Activated T-helper 1 cell treated with anti-CD3 and anti-CD28 coated beads, Interleukin-2, amount 50 U/mL, for 16 hours (primary cell): ENCODE data around the gene SMC1A.
"Not testable (repeated sequence)": the region's sequence is repeated elsewhere in the genome, so short reads cannot be mapped to it uniquely, and the experiment has no call there.

Experiments used
- DNase-seq, 2 donors: peaks; one replicate each; pipeline ENCODE4 v3.0.0-alpha.2; 2020; ENCODE audit warnings: low read depth in 1 of 2, low spot score in 1 of 2

Gene SMC1A

DNA sequence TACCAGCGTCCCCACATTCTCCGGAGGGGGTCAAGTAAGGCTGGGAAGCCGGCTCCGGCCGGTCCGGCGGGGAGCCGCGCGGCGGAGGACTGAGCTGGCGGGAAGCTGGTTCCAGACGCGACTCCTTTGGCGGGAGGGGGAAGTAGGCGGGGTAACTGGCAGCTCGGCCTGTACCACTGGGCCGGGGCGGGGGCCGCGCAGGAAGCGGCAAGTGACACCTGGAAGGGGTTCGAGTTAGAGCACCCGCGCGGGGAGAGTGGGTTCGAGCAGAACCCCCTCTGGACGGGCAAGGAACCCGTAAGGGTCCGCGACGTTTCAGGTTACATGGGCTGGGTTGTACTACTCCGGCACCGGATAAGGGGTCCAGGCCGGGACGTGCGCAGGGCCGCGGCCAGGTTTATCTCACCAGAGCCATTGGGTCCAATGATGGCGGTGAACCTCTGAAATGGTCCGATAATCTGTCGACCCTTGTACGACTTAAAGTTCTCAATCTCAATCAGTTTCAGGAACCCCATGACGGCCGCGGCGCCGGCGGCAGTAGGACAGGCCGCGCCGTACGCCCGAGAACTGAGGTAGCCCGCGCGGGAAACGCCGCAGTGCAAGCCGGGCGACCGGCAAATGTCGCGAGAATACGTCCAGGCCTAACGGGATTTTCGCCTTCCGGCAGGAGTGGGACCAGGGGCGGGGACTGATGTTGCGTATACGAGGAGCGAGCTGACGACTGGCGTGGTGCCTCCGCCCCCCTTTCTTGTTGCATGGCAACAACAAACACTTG lies at the start of gene SMC1A:
TSS of gene SMC1A (minus strand) at position 569 of the 775 bp plus-strand sequence. CDS start at position 515, 54 bp downstream.
- peak; percentile 79 to 93 for DNase-seq

DNA sequence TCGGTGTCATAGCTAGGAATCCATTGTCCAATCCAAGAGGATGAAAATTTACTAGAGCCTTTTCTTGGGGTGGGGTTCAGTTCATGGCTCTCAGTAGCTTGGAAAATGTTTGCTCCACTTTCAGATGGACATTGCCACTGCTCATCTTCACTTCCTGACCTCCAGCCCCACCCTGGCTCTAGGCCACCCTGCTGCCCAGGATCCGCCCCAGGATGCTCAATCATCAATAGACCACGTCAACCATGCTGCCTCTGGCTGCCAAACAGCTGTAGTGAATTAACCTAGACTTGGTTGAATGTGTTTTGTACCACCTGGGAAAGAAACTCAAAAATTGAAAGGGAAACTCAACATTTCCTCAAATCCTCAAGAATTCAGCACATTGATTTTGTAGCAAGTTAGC lies 48.9 kb upstream of the SMC1A start:
- DNase-seq, result no peak

DNA sequence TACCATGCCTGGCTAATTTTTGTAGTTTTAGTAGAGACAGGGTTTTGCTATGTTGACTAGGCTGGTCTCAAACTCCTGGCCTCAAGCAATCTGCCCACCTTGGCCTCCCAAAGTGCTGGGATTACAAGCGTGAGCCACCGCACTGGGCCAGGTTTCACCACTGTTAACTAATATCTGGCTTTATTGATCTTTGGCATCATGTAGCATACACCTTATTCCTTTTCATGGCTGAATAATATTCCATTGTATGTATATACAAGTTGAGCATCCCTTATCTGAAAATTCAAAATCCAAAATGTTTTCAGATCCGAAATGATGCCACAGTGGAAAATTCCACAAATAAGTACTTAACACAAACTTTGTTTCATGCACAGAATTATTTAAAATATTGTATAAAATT lies 46.2 kb upstream of the SMC1A start:
- not testable (repeated sequence) for DNase-seq

DNA sequence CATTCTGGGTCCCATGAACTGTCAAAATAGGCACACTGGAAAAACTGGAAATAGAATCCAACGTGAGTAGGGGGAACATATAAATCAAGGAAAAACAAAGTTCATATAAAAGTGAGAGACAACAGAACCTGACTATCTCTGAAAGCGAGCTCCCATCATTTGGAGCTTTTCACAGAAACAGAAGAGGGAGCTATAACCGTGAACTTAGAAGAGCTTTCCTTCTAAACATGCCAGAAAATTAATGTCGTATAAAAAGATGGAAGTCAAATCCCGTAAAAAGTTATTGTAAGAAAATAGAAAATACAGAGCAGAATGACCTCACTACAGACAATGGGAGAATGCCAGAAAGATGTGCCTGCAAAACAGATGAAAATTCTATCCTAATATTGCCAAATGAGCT lies 35.6 kb upstream of the SMC1A start:
- no peak for DNase-seq

DNA sequence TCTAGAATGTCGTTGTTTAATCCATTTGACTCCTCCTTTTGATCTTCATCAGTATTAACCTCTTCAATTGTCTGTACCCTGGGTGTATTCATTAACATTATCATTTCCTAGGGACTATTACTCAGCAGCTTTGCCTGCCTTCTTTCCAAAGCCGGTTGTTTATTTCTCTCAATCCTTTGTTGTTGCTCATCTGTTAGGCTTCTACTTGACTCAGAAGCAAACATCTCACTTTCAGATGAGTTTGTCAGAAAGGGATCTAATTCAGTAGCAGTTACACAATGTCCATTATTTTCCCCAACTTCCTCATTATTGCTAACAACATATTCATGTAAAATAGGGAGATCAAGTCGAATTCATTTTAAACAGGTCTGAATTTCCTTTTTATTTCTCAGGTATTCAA lies 33.8 kb upstream of the SMC1A start:
- no peak for DNase-seq

DNA sequence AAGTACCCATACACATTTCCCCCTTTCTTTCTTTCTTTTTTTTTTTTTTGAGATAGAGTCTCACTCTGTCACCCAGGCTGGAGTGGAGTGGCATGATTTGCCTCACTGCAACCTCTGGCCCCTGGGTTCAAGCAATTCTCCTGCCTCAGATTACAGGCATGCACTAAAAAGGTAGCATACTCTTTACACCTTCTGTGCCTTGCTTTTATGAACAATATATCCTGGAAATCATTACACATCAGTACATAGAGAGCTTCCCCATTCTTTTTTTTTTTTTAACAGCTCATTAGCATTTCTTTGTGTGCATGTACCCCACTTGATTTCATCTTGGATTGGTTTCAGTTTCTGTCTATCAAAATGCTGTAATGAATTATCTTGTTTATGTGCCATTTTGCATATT lies 30.4 kb upstream of the SMC1A start:
- DNase-seq, result no peak

DNA sequence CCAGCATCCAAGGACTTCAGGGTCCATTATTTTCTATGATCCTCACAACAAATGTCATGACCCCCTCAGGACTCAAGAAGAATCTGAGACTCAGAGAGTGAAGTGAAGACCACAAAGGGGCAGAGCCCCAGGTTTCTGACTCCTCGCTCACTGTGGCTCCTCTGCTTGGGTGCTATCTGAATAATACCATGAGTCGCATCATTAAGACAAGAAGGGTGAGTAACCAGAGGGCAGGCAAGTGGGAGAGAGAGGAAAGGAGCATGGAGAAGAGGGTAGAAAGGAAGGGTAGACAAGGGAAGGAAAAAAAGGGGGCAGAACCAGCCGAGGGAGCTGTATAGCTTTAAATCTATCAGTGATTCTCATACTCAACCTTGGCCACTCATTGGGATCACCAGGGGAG lies 27.2 kb upstream of the SMC1A start:
- no peak for DNase-seq

DNA sequence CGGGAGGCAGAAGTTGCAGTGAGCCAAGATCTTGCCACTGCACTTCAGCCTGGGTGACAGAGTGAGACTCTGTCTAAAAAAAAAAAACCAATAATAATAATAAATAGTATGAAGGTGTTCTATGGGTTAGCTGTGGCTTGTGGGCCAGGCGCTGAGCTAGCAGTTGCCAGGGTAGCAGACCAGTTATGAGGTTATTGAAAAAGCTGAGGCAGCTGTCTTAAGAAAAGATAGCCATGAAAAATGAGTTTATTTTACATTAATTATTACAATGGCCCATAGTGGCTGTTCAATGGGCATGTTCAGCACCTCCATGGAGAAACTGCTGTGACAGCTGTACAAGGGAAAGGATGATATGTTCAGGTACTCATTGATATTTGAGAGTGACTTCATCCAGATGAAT lies 25.0 kb upstream of the SMC1A start:
- no peak for DNase-seq

DNA sequence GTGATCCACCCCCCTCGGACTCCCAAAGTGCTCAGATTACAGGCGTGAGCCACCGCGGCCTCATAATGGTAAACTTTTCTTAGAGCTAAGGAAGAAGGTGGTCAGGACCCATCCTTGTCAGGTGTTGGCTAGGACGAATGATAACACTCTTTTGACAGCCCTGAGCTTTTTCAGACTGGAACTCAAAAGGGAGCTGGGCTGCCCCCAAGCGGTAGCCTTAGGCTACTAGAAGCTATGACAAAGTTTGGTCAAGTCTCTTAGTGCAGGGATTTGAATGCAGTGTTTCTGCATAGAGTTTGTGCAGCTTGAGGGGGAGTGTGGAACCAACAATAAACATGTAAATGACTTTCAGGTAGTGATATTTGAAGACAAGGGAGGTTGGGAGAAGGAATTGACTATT lies 23.5 kb upstream of the SMC1A start:
- DNase-seq, result no peak

DNA sequence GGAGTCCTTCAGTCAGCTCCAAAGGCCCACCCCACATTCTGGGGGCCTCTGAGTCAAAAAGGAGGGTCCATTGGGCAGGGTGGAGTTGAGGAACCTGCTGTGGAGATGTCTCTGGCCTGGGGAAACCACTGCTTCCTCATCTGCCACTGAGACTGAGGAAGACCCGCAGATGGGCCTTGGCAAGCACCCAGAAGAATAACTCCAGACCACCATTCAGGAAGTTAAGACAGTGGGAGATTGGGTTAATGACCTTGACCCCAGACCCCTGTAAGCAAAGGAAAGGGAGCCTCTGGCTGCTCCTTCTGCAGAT lies 19.8 kb upstream of the SMC1A start:
- DNase-seq, result no peak

DNA sequence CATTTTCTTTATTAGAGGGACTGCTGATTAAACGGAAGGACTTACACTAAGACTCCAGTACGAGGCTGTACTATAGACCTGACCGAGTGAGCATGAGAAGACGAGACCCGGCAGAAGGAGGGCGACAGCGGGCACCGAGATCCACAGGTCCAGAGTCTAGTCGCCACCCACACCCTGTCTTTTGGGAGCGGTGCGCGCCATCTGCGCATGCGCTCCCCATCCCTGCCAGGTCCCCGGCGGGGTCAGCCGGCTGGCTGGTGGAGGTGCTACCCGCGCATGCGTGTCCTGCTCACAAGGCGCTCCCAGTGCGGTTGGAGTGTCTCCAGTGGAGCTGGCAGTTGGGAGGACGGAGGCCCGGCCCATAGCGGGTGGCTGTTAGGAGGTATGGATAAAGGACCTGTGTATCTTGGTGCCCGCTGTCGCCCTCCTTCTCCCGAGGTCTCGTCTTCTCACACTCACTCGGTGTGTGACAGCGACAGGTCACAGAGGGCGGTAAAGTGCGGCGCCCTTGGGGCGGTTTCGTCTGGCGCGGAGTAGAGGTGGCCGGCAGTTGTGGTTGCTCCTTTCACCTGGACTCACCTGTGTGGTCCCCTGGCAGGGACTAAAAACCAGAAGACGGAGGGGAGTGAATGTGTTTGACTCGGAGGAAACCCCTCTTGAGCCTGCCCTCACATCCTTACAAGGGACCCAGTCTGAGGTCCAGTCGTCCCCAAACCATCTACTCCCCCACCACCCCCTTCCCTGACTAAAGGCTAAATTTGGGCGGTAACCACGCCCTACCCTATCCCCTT lies 19.3 kb upstream of the SMC1A start:
- DNase-seq, result peak; percentile 40 to 61

DNA sequence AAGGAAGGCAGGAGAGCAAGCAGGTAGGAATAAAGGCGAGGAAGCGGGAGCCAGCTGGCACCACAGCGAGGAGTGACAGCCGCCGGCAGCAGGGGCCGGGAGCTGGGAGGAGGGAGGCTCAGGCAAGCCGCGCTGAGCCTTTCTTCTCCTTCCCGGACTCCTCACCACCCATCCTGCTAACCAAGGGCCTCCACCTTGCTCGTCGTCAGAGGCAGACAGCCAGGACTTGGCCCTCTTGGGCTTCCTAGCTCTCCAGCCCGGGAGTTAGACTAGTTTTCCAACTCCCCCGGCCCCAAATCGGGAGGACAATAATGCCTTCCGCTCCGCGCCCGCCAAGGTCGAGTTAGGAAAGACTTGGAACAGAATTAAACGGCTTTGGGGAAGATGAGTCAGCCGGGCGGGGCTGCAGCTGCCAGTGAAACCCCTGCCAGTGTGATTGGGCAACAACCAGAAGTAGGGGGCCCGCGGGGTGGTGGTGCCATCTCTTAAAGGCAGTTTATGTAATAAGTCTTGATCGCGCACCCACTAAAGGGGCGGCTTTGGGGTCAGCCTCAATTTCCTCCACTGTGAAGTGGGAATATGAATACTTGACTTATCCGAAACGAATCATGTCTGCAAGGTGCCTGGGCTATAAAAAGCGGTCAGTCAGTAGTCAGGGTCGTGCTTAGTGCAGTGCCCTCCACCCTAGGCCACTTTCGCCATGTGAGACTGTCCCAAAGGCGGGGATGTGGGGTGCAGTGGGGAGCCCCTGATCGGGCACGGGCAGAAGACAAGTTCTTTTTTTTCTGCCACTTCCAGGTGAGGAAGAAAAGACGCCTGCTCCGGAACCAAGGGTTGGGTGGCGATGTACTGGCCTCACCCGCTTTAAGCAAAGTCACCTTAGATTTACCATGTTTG lies 18.4 kb upstream of the SMC1A start:
- DNase-seq, result no peak

DNA sequence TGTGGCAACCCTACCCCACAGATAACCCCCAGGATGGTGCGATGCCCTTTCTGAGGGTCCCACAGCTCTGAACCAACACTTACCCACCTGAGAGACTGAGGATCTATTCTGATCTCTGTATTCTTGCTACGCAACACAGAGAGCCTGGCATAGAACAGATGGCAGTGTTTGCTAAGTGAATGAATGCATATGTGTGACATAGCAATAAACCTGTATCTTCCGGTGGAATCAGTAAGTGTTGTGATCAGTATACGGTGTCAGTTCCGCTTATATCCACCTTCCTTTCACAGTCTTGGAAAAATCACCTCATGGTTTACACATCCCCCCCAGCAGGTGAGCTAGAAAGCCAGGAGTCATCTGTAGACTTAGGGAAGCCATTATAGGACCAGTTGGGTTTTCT lies 17.6 kb upstream of the SMC1A start:
- no peak for DNase-seq

DNA sequence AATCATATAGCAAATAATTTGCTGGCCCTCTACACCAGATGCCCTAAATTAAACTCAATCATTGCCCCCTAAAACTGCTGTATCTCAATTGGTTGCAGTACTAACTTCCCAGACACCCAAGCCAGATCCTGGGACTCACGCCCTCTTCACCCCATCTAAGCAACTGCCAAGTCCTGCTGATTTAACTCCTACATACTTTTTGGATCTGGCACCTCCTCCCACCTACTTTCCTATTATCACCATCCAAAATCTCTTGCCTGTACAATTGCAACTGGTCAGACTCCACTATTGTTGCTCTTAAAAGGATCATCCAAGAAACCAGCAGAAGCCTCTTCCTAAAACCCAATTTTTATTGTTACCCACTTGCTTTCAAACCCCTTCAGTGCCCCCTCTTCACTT lies 16.4 kb upstream of the SMC1A start:
- no peak for DNase-seq

DNA sequence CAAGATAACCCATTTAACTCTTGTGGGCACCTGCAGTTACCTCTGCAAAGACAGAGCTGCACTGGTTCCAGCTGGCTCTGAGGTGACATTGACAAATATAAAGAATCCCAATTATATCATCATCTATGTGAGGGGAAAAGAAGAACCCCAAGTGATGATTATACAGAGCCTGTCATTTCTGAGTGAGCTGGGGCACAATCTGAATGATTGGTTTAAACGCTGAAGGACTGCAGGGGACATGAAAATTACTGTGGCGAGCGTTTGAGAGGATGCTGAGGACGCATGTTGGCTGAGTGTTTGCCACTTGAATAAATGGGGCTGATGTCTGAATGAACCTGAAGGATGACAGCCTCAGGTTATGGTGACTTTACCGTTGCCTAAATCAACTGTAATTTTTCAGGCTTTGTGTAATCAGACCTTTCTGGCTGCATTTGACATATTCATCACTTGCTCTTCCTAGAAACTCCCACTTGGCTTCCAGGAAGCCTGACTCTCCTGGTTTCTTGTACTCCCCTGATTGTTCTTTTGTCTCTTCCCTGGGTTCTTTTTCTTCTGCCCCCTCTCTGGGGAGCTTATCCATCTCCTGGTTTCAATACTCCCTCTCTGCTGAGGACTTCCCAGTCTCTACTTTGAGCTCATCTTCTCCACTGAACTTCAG lies 15.8 kb upstream of the SMC1A start:
- DNase-seq, result no peak

DNA sequence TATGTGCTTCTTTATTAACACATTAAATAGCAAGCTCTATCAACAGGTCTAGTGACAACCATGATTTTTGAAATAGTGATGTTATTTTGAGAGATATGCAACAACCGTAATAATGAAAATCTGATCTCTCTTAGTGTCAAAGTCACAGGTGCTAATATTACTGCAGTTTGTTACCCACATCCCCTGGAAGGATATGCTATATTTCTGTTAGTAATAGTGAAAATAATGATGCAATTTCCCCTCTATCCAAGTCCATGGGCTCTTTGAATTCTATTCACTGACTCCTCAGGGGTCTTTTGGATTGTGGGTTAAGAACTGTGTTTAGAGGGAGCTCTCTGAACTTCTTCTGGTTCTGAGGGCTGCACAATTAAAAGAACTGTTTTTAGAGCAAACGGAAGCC lies 14.8 kb upstream of the SMC1A start:
- no peak for DNase-seq

DNA sequence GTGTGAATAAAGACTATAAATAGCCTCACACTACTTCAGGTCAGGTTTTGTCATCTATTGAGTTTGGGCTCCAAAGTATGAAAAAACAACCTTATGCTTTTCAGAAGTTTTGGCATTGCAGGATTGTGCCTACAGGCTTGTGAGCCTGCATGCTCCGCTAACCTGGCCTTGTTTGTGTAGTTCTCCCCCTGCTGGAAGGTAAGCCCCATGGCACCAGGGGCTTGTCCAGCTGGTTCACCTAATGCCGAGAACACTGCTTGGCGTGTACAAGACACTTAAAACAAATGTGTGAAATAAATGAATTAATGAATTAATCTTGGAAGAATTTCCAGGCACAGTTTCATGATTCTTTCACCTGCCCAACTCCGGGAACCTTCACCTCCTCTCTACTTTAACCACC lies 13.5 kb upstream of the SMC1A start:
- DNase-seq, result peak; percentile 10 to 48

DNA sequence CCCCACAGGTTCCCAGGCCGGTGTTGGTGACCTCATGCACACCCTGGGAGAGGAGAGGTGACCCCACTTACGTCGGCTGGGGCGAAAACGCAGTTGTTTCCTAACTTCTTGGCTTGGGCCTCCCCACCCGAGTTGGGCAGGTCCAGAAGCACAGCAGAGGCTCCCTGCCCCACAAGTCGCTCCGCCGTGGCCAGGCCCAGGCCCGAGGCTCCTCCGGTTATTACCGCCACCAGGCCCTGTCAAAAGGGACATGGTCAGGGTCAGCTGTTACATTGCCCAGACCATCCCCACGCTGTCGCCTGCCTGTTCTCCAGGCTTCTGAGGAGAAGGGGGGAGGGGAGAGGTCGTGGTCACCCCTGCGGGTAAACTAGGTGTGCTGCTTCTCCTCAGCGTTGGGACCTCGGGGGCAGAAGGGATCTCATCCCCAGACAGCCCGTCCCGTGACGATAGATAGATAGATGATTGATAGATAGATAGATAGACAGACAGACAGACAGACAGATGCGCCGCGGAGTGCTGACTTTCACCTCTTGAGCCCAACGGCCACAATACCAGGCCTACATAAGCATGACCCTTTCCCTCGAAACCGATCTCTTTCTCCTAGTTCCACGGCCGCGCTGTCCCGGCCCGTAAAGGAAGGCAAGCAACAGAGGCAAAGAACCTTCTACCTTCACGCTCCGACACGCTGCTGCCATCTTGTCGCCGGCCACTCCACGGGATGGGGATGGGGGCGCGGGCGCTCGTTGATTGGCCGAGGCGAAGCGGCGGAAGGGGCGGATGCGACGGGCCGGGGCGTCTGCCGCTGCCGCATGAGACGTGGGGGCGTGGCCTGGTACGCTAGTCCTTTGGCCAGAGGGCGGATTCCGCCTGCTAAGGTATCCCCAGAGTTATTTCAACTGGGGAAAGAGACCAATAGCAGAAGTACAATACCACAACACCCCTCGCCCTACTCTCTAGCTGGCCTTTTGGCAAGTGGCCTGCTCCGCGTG lies 11.5 kb upstream of the SMC1A start, which contains the start of gene HSD17B10:
TSS of gene HSD17B10 (minus strand) at position 720 of the 989 bp plus-strand sequence. CDS start at position 695, 25 bp downstream.
- DNase-seq, result peak; percentile 67 to 75

DNA sequence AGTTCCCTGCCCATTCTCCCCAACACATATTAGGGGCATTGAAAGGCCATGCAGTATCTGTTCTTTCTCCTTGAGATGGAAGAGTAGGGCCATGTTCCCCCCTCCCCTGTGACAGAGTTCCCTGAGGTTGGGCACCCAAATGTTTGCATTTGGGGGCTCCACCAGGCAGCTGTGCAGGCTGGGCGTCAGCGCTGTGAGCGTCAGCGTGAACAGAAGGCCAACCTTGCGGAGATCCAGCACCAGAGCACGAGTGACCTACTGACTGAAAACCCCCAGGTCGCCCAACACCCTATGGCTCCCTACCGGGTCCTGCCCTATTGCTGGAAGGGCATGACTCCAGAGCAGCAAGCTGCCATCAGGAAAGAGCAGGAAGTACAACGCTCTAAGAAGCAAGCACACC lies 7.8 kb upstream of the SMC1A start:
- no peak for DNase-seq

DNA sequence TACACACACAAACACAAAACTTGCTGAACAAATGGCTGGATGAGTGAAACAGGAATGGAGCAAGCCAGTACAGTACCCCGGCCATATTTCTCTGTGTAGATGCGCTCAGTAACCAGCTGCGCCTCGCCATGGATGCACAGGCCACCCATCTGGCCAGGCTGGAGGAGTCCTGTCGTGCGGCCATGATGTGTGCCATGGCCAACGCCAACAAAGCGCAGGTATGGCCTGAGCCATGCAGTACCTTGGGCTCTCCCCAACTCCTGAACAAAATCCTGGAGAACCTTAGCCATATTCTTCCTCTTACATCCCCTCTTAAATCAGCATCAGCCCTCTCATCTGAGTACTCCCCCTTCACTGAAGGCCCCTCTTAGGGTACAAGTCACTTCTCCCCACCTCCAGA lies 7.3 kb upstream of the SMC1A start:
- no peak for DNase-seq
